ENCODE measurements around the gene DNMT3A.

The DNMT3A gene

GRCh38 chr2:25374827-25375226 lies 33.1 kb upstream of the DNMT3A start:
- Histone ChIP-seq H3K4me2 (ENCODE audit: insufficient read depth, low read length) (no peak overlapping the region), H3K36me3 (ENCODE audit: insufficient read depth, low read length) (no peaks in the 10 kb centered on the region), H3K9ac (ENCODE audit: low read depth, low read length) (no peak overlapping the region), H3K4me3 (ENCODE audit: low read depth in 1 of 2, low read length in 2 of 2) (no peak overlapping the region), H4K20me1 (ENCODE audit: insufficient read depth, low read length) (peaks cover 7% of the 10 kb centered on the region; the same call in 1 of the 2 replicates), H3K9me3 (ENCODE audit: insufficient read depth, low read length, severe bottlenecking) (no peaks in the 10 kb centered on the region), H3K27ac (ENCODE audit: low read length) (no peak overlapping the region), H3K27me3 (ENCODE audit: insufficient read depth, low read length, poor library complexity) (no peaks in the 10 kb centered on the region), H3K79me2 (ENCODE audit: insufficient read depth, low read length) (no peaks in the 10 kb centered on the region), H3K4me1 (ENCODE audit: insufficient read depth, low read length) (peaks cover 20% of the 10 kb centered on the region), H2AFZ (ENCODE audit: low read depth, low read length) (no peak overlapping the region)
- no peak for ATAC-seq (ENCODE audit: insufficient read depth, low read depth)
- TF ChIP-seq EZH2 (IDR thresholded peaks at IDR 0.05; ENCODE audit: borderline replicate concordance, low read depth, low read length, severe bottlenecking) = no peak
- TF ChIP-seq CTCF (IDR thresholded peaks at IDR 0.05; ENCODE audit: borderline replicate concordance, extremely low read depth, low read length, poor library complexity, severe bottlenecking) = no peak
- DNase-seq = no peak

DNA sequence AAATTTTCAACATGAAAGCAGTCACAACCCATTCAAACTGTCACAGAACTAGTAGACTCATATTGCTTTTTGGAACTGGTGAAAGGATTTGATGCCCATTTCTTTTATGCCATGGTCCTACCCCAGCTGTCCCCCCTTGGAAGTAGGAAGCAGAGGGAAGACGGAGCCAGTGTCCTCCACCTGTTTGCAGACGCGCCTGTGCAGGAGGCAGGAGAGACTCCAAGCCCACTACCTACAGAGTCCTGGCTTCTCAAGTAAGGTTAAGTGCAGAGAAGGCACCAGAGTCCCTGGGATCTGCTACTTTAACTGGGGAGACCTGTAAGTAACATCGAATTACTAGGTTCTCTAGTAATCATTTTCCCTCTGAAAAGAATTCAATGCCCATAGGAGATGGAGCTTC lies 32.7 kb upstream of the DNMT3A start:
- Histone ChIP-seq H3K4me2 (ENCODE audit: insufficient read depth, low read length) (no peak overlapping the region), H3K9me3 (ENCODE audit: insufficient read depth, low read length, severe bottlenecking) (no peaks in the 10 kb centered on the region), H3K4me1 (ENCODE audit: insufficient read depth, low read length) (peaks cover 20% of the 10 kb centered on the region), H2AFZ (ENCODE audit: low read depth, low read length) (no peak overlapping the region), H3K27me3 (ENCODE audit: insufficient read depth, low read length, poor library complexity) (no peaks in the 10 kb centered on the region), H3K9ac (ENCODE audit: low read depth, low read length) (no peak overlapping the region), H3K27ac (ENCODE audit: low read length) (no peak overlapping the region), H3K79me2 (ENCODE audit: insufficient read depth, low read length) (no peaks in the 10 kb centered on the region), H4K20me1 (ENCODE audit: insufficient read depth, low read length) (peaks cover 7% of the 10 kb centered on the region; the same call in 1 of the 2 replicates), H3K36me3 (ENCODE audit: insufficient read depth, low read length) (no peaks in the 10 kb centered on the region), H3K4me3 (ENCODE audit: low read depth in 1 of 2, low read length in 2 of 2) (no peak overlapping the region)
- TF ChIP-seq EZH2 (IDR thresholded peaks at IDR 0.05; ENCODE audit: borderline replicate concordance, low read depth, low read length, severe bottlenecking) = no peak
- TF ChIP-seq CTCF (IDR thresholded peaks at IDR 0.05; ENCODE audit: borderline replicate concordance, extremely low read depth, low read length, poor library complexity, severe bottlenecking) = no peak
- ATAC-seq (ENCODE audit: insufficient read depth, low read depth) (no peak), DNase-seq (no peak)

- no peak overlapping the region for H3K4me3 ChIP-seq (ENCODE audit: low read depth in 1 of 2, low read length in 2 of 2)
- no peak overlapping the region for H3K27ac ChIP-seq (ENCODE audit: low read length)
- DNase-seq (no peak), ATAC-seq (ENCODE audit: insufficient read depth, low read depth) (no peak)
- no peaks in the 10 kb centered on the region for H3K27me3 ChIP-seq (ENCODE audit: insufficient read depth, low read length, poor library complexity)
- H4K20me1 ChIP-seq (ENCODE audit: insufficient read depth, low read length) = peaks cover 3% of the 10 kb centered on the region; the same call in 1 of the 2 replicates
- H3K4me2 ChIP-seq (ENCODE audit: insufficient read depth, low read length) = no peak overlapping the region
- H3K4me1 ChIP-seq (ENCODE audit: insufficient read depth, low read length) = peaks cover 20% of the 10 kb centered on the region
- H3K9me3 ChIP-seq (ENCODE audit: insufficient read depth, low read length, severe bottlenecking) = no peaks in the 10 kb centered on the region
- no peaks in the 10 kb centered on the region for H3K79me2 ChIP-seq (ENCODE audit: insufficient read depth, low read length)
- H3K36me3 ChIP-seq (ENCODE audit: insufficient read depth, low read length) = no peaks in the 10 kb centered on the region
- H2AFZ ChIP-seq (ENCODE audit: low read depth, low read length) = no peak overlapping the region
- TF ChIP-seq CTCF (IDR thresholded peaks at IDR 0.05; ENCODE audit: borderline replicate concordance, extremely low read depth, low read length, poor library complexity, severe bottlenecking) = no peak
- no peak overlapping the region for H3K9ac ChIP-seq (ENCODE audit: low read depth, low read length)
Observed at GRCh38 chr2:25373269-25373981, 31.7 kb upstream of the DNMT3A start.

All from DND-41 (cell line).